Naive thymus-derived CD4-positive, alpha-beta T cell (primary cell): ENCODE data around the gene TOM1L2. TPM values are rescaled to one million over a fixed set of nuclear protein-coding genes. Genes with fewer than 3 reads are reported as not detected.

Experiments used
- ATAC-seq: fragments of 150-1000 bp; cut with Tn5 transposase; 2 replicates; pipeline ENCODE4 v1.10.0; 2021; ENCODE audit warnings: mild to moderate bottlenecking, moderate library complexity
- CTCF ChIA-PET: fragments of 350-600 bp; sonication (Branson Sonifier 250); formaldehyde crosslinking; loops from one replicate; lab custom pipeline; 2021; ENCODE audit warnings: antibody characterized with exemption; lab: Charles Lee
- POLR2A ChIA-PET: fragments of 350-600 bp; sonication (Branson Sonifier 250); formaldehyde crosslinking; loops from one replicate; lab custom pipeline; 2021; ENCODE audit warnings: antibody characterized with exemption, inconsistent platforms; lab: Charles Lee
- DNase-seq, 9 donors: peaks; one replicate each; pipeline versions ENCODE4 v3.0.0 to v3.0.0-alpha.2; 2020 to 2022; ENCODE audit warnings: mixed read lengths in 1 of 9
- H3K27ac ChIP-seq: one replicate; pipeline ENCODE4 v1.7.0; 2013; ENCODE audit warnings: mild to moderate bottlenecking, low read depth, low read length, moderate library complexity
- H3K27me3 ChIP-seq, 2 donors: one replicate each; pipeline ENCODE4 v1.7.0; 2013; ENCODE audit warnings: low read length in 2 of 2, mild to moderate bottlenecking in 2 of 2, moderate library complexity in 2 of 2; ENCODE audit not compliant: control insufficient read depth in 2 of 2, insufficient read depth in 2 of 2
- H3K36me3 ChIP-seq, 3 experiments: 1 replicate in 2 of 3; 2 replicates in 1 of 3; pipeline ENCODE4 v1.7.0; 2013; ENCODE audit warnings: low read length in 3 of 3, mild to moderate bottlenecking in 3 of 3, moderate library complexity in 1 of 3; ENCODE audit not compliant: insufficient read depth in 3 of 3, control insufficient read depth in 2 of 3
- H3K4me1 ChIP-seq, 2 donors: one replicate each; pipeline ENCODE4 v1.7.0; 2013; ENCODE audit warnings: low read length in 2 of 2, mild to moderate bottlenecking in 2 of 2, moderate library complexity in 1 of 2; ENCODE audit not compliant: control insufficient read depth in 2 of 2, insufficient read depth in 2 of 2
- H3K4me3 ChIP-seq: 2 replicates; pipeline ENCODE4 v1.7.0; 2013; ENCODE audit warnings: mild to moderate bottlenecking, low read length
- H3K9me3 ChIP-seq, 3 experiments: 1 replicate in 2 of 3; 2 replicates in 1 of 3; pipeline ENCODE4 v1.7.0; 2013; ENCODE audit warnings: low read length in 3 of 3; ENCODE audit not compliant: control insufficient read depth in 2 of 3
- H3K27ac Mint-ChIP-seq, 9 donors: one replicate each; pipeline ENCODE4 v1.8.0; 2020 to 2022; ENCODE audit warnings: mixed read lengths in 9 of 9, mild to moderate bottlenecking in 8 of 9, moderate library complexity in 5 of 9, inconsistent platforms in 2 of 9
- H3K27me3 Mint-ChIP-seq, 5 donors: one replicate each; pipeline ENCODE4 v1.8.0; 2021 to 2022; ENCODE audit warnings: mixed read lengths in 5 of 5, mild to moderate bottlenecking in 1 of 5
- H3K36me3 Mint-ChIP-seq, 5 donors: one replicate each; pipeline ENCODE4 v1.8.0; 2020 to 2022; ENCODE audit warnings: mixed read lengths in 5 of 5, mild to moderate bottlenecking in 3 of 5, inconsistent platforms in 1 of 5
- H3K4me1 Mint-ChIP-seq, 7 donors: one replicate each; pipeline ENCODE4 v1.8.0; 2020 to 2022; ENCODE audit warnings: mixed read lengths in 7 of 7, mild to moderate bottlenecking in 3 of 7, inconsistent platforms in 1 of 7
- H3K4me3 Mint-ChIP-seq, 10 donors: one replicate each; pipeline ENCODE4 v1.8.0; 2020 to 2022; ENCODE audit warnings: mild to moderate bottlenecking in 10 of 10, mixed read lengths in 10 of 10, moderate library complexity in 6 of 10, inconsistent platforms in 2 of 10
- H3K9me3 Mint-ChIP-seq, 11 donors: one replicate each; pipeline ENCODE4 v1.8.0; 2020 to 2022; ENCODE audit warnings: mixed read lengths in 11 of 11, mild to moderate bottlenecking in 4 of 11, inconsistent platforms in 1 of 11, moderate library complexity in 1 of 11
- intact Hi-C, 2 donors: fragments of 100-400 bp; cut with micrococcal nuclease; formaldehyde crosslinking; loops; one replicate each; pipeline ENCODE4 v1.15.1; 2023
- polyA plus RNA-seq, 2 donors: library from polyadenylated mRNA; unstranded; fragments of 300-500 nt; fragmentation: Illumina TruSeq; gene quantifications; one replicate each; pipeline ENCODE4 v1.2.3, GENCODE V29; 2021
- total RNA-seq, 6 experiments: library from RNA in 5 of 6; stranded (reverse) in 5 of 6; gene quantifications; 1 replicate in 5 of 6; 2 replicates in 1 of 6; pipeline ENCODE4 v1.2.3 and lab custom pipeline; 2021 to 2026

The TOM1L2 gene
- total and polyA plus RNA-seq, 7 experiments from 2014 or later: 6.9 to 84.1 (median 61.0) TPM

DNA sequence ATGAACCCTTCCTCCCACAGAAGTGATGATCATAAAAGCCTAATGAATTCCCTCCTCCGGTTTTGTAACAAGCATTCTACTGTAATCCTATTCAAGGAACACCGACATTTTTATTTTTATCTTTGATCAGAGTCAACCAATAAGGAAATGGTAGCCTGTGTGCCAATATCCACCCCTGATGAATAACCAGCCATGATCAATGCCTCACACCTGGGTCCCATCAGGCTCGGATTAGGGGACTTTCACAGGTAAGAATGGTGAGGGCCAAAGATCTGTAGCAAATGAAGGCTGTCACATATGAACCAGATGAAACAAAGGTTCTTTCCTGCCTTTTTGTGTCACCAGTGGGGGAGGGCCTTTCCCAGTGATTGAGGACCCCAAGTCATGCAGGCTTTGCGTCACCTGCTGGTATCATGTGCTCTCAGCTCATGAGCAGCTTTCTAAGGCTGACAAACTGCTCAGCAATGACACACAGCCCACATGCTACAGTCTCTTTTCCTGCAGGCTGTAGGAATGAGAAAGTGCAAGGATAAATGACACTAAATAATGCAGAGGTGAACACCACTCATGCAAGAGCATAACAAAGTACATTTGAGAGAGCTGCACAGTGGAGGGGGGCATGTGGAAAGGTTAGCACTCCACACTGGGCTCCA, 34.9 kb downstream of the TOM1L2 start:
- H3K4me1 ChIP-seq: peaks cover 7 to 23% of the 10 kb centered on the region in 2 donors
- ChIA-PET POLR2A (no interaction called here), CTCF (no interaction called here)
- ATAC-seq (no peak), DNase-seq (no peak)
- H3K9me3 ChIP-seq: no peaks in the 10 kb centered on the region
- H3K27me3 ChIP-seq: no peaks in the 10 kb centered on the region
- H3K27ac ChIP-seq: no peak overlapping the region
- no peaks in the 10 kb centered on the region for H3K36me3 ChIP-seq
- H3K27me3 Mint-ChIP-seq: no peaks in the 10 kb centered on the region
- H3K4me1 Mint-ChIP-seq: peaks cover 31 to 70% (median 61%) of the 10 kb centered on the region in 7 donors
- peak overlapping the region in 1 of 10 donors; percentile 34 for H3K4me3 Mint-ChIP-seq
- no peaks in the 10 kb centered on the region for H3K9me3 Mint-ChIP-seq
- H3K4me3 ChIP-seq: no peak overlapping the region
- peaks cover 0 to 3% (median 0%) of the 10 kb centered on the region in 5 donors for H3K36me3 Mint-ChIP-seq
- H3K27ac Mint-ChIP-seq: peak overlapping the region in 2 of 9 donors; percentile 15 to 38
- intact Hi-C loops: no loop called here

DNA sequence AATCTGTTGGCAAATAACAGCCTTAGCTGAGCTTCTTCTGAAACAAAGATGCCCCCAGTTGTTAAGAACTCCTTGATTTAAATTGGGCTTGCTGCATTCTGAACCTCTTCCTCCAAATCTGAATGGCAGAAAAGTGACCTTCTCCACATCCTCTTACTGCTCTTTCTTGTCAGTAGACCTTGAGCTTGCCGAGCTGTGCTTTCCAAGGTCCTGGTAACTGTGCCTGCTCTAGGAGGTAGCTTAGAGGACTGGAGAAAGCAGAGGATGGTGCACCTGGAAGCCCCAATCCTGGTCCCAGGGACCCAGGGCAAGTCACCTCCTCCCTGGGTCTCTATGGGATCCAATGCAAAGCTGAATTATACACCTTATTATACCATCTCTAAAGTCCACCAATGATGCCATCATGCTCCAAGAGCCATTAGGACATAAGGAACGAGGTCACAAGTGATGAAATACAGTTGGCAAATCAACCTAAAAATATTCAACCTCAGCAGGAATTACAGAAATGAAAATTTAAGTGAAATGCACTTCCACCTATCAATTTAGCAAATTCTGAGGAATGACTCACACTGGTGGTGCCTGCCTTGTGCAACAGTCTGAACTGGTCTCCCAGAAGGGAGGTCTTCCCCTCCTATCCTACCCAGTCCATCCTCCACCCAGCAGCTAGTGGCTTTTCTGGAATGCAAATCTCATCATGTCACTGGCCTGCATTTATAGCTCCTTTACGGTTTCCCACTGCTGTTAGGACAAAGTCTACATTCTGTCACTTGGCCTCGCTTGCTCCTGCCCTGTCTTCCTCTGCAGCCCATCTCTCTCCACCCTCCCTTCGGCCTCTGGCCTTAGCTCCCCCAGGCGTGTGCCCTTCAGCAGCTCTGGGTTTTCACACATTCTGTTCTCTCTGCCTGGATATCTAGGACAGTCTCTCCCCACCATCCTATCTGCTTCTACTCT, 36.6 kb downstream of the TOM1L2 start:
- Histone ChIP-seq H3K4me1 (peaks cover 7 to 23% of the 10 kb centered on the region in 2 donors), H3K27me3 (no peaks in the 10 kb centered on the region), H3K27ac (no peak overlapping the region), H3K4me3 (no peak overlapping the region), H3K9me3 (no peaks in the 10 kb centered on the region), H3K36me3 (no peaks in the 10 kb centered on the region)
- no peaks in the 10 kb centered on the region for H3K9me3 Mint-ChIP-seq
- H3K4me3 Mint-ChIP-seq: peak overlapping the region in 5 of 10 donors; percentile 1 to 52 (median 15)
- H3K4me1 Mint-ChIP-seq: peaks cover 33 to 79% (median 68%) of the 10 kb centered on the region in 7 donors
- H3K27ac Mint-ChIP-seq: peak overlapping the region in 3 of 9 donors; percentile 9 to 55 (median 47)
- POLR2A ChIA-PET: no interaction called here
- peak; percentile 76 for ATAC-seq
- no peaks in the 10 kb centered on the region for H3K36me3 Mint-ChIP-seq
- CTCF ChIA-PET: no interaction called here
- intact Hi-C loops: no loop called here
- no peak for DNase-seq
- H3K27me3 Mint-ChIP-seq: no peaks in the 10 kb centered on the region

- POLR2A ChIA-PET: no interaction called here
- no peak overlapping the region for H3K27ac ChIP-seq
- CTCF ChIA-PET: no interaction called here
- no peak for DNase-seq
- intact Hi-C loops: no loop called here
- no peaks in the 10 kb centered on the region for H3K27me3 Mint-ChIP-seq
- H3K9me3 Mint-ChIP-seq: no peaks in the 10 kb centered on the region
- no peaks in the 10 kb centered on the region for H3K27me3 ChIP-seq
- peak; percentile 52 for ATAC-seq
- H3K36me3 Mint-ChIP-seq: no peaks in the 10 kb centered on the region
- no peak overlapping the region for H3K27ac Mint-ChIP-seq
- H3K9me3 ChIP-seq: no peaks in the 10 kb centered on the region
- peaks cover 30 to 76% (median 68%) of the 10 kb centered on the region in 7 donors for H3K4me1 Mint-ChIP-seq
- no peak overlapping the region for H3K4me3 ChIP-seq
- no peak overlapping the region for H3K4me3 Mint-ChIP-seq
- peaks cover 7 to 23% of the 10 kb centered on the region in 2 donors for H3K4me1 ChIP-seq
- H3K36me3 ChIP-seq: no peaks in the 10 kb centered on the region
These were observed 37.4 kb downstream of the TOM1L2 start for GRCh38 chr17:17934806-17935205.

DNA sequence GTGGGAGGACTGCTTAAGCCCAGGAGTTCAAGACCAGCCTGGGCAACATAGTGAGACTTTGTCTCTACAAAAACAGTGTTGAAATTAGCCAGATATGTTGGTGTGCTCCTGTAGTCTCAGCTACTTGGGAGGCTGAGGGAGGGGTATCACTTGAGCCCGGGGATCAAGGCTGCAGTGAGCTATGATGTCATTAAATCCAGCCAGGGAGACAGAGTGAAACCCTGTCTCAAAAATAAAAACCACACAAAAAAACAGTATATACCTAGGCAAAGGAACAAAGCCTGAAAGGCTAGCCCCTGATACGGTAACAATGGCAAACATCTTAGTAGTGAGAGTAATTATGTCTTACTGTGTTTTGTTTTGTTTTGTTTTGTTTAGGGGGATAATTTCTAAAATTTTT, 38.0 kb downstream of the TOM1L2 start:
- H3K4me1 Mint-ChIP-seq: peaks cover 30 to 73% (median 62%) of the 10 kb centered on the region in 7 donors
- Histone ChIP-seq H3K36me3 (no peaks in the 10 kb centered on the region), H3K27ac (no peak overlapping the region), H3K9me3 (no peaks in the 10 kb centered on the region), H3K27me3 (no peaks in the 10 kb centered on the region), H3K4me1 (peaks cover 7 to 23% of the 10 kb centered on the region in 2 donors), H3K4me3 (no peak overlapping the region)
- H3K9me3 Mint-ChIP-seq: no peaks in the 10 kb centered on the region
- DNase-seq: no peak
- H3K27ac Mint-ChIP-seq: peak overlapping the region in 2 of 9 donors; percentile 13 to 60
- no peak overlapping the region for H3K4me3 Mint-ChIP-seq
- H3K27me3 Mint-ChIP-seq: no peaks in the 10 kb centered on the region
- CTCF ChIA-PET: no interaction called here
- H3K36me3 Mint-ChIP-seq: no peaks in the 10 kb centered on the region
- intact Hi-C loops: no loop called here
- POLR2A ChIA-PET: no interaction called here
- no peak for ATAC-seq

GRCh38 chr17:17933775-17934174, 38.4 kb downstream of the TOM1L2 start:
- no peaks in the 10 kb centered on the region for H3K27me3 Mint-ChIP-seq
- H3K4me1 Mint-ChIP-seq: peaks cover 30 to 72% (median 58%) of the 10 kb centered on the region in 7 donors

GRCh38 chr17:17931159-17931558, 41.0 kb downstream of the TOM1L2 start:
- DNase-seq: no peak
- Histone ChIP-seq H3K27ac (no peak overlapping the region), H3K4me1 (peaks cover 7 to 16% of the 10 kb centered on the region in 2 donors), H3K27me3 (no peaks in the 10 kb centered on the region), H3K36me3 (no peaks in the 10 kb centered on the region), H3K9me3 (no peaks in the 10 kb centered on the region), H3K4me3 (no peak overlapping the region)
- H3K36me3 Mint-ChIP-seq: peaks cover 0 to 7% (median 0%) of the 10 kb centered on the region in 5 donors
- H3K27ac Mint-ChIP-seq: peak overlapping the region in 3 of 9 donors; percentile 28 to 85 (median 44)
- no peaks in the 10 kb centered on the region for H3K9me3 Mint-ChIP-seq
- no peak for ATAC-seq
- no peak overlapping the region for H3K4me3 Mint-ChIP-seq
- no peaks in the 10 kb centered on the region for H3K27me3 Mint-ChIP-seq
- ChIA-PET CTCF (interaction anchor here (1.1 to 1.7 kb wide), 2 partner anchors 12 to 13 kb away, joined by 3 read pairs; no protein-coding TSS in a partner anchor), POLR2A (no interaction called here)
- peaks cover 19 to 70% (median 48%) of the 10 kb centered on the region in 7 donors for H3K4me1 Mint-ChIP-seq
- intact Hi-C loops: no loop called here

More at GRCh38 chr17:17933775-17934174, 38.4 kb downstream of the TOM1L2 start:
- peaks cover 7 to 23% of the 10 kb centered on the region in 2 donors for H3K4me1 ChIP-seq
- CTCF ChIA-PET: no interaction called here
- no peaks in the 10 kb centered on the region for H3K27me3 ChIP-seq
- ATAC-seq (no peak), DNase-seq (no peak)
- no peak overlapping the region for H3K4me3 ChIP-seq
- intact Hi-C loops: no loop called here
- no peaks in the 10 kb centered on the region for H3K36me3 Mint-ChIP-seq
- POLR2A ChIA-PET: interaction anchor here (1.1 kb wide), 1 partner anchor 40 kb away, joined by 3 read pairs; no protein-coding TSS in a partner anchor
- no peaks in the 10 kb centered on the region for H3K36me3 ChIP-seq
- no peaks in the 10 kb centered on the region for H3K9me3 ChIP-seq
- H3K27ac Mint-ChIP-seq: peak overlapping the region in 2 of 9 donors; percentile 38 to 60
- no peak overlapping the region for H3K4me3 Mint-ChIP-seq
- H3K9me3 Mint-ChIP-seq: no peaks in the 10 kb centered on the region
- no peak overlapping the region for H3K27ac ChIP-seq
